Smooth muscle cell (in vitro differentiated cells): ENCODE measurements around the gene TP53AIP1. TPM values are rescaled to one million over a fixed set of nuclear protein-coding genes. Genes with fewer than 3 reads are reported as not detected.

Source experiments
- DNase-seq: peaks from one replicate; lab custom pipeline; 2025; ENCODE audit not compliant: unreplicated experiment; lab: John Stamatoyannopoulos, UW
- H2AFZ ChIP-seq: fragments of 200-600 bp; sonication (generic); 2 replicates; pipeline ENCODE4 v1.6.0; 2016; ENCODE audit warnings: antibody characterized with exemption, low read depth, mild to moderate bottlenecking
- H3F3A ChIP-seq: fragments of 200-600 bp; sonication (generic); 2 replicates; pipeline ENCODE4 v1.6.0; 2017; ENCODE audit warnings: antibody characterized with exemption, low read depth
- H3K27ac ChIP-seq: fragments of 200-600 bp; sonication (generic); 2 replicates; pipeline ENCODE4 v1.5.1; 2016; ENCODE audit warnings: low read depth, mild to moderate bottlenecking
- H3K27me3 ChIP-seq: fragments of 200-600 bp; sonication (generic); 2 replicates; pipeline ENCODE4 v1.6.1; 2016; ENCODE audit warnings: low read depth, mild to moderate bottlenecking
- H3K36me3 ChIP-seq: fragments of 200-600 bp; sonication (generic); 2 replicates; pipeline ENCODE4 v1.5.1; 2016; ENCODE audit warnings: low read depth
- H3K4me1 ChIP-seq: fragments of 200-600 bp; sonication (generic); 2 replicates; pipeline ENCODE4 v1.5.1; 2016; ENCODE audit warnings: low read depth
- H3K4me2 ChIP-seq: fragments of 200-600 bp; sonication (generic); 2 replicates; pipeline ENCODE4 v1.6.0; 2016; ENCODE audit warnings: mild to moderate bottlenecking
- H3K4me3 ChIP-seq: fragments of 200-600 bp; sonication (generic); 2 replicates; pipeline ENCODE4 v1.5.1; 2016; ENCODE audit warnings: mild to moderate bottlenecking
- H3K79me2 ChIP-seq: fragments of 200-600 bp; sonication (generic); 2 replicates; pipeline ENCODE4 v1.6.0; 2016; ENCODE audit warnings: low read depth, mild to moderate bottlenecking
- H3K9ac ChIP-seq: fragments of 200-600 bp; sonication (generic); 2 replicates; pipeline ENCODE4 v1.6.0; 2016; ENCODE audit warnings: low read depth
- H3K9me3 ChIP-seq: fragments of 200-600 bp; sonication (generic); replicated peaks from 2 replicates; pipeline ENCODE4 v1.5.1; 2016; ENCODE audit warnings: low read depth
- H4K20me1 ChIP-seq: fragments of 200-600 bp; sonication (generic); 2 replicates; pipeline ENCODE4 v1.6.0; 2016; ENCODE audit warnings: low read depth
- WGBS: methylation state at CpG from one replicate; pipeline ENCODE4 v1.1.7; 2016; ENCODE audit warnings: low lambda C conversion rate; 5-methylcytosine and 5-hydroxymethylcytosine counted together
- polyA plus RNA-seq: library from polyadenylated mRNA; unstranded; fragments of >200 nt; fragmentation: Nextera tagmentation; extraction: Ambion mirVana; gene quantifications from 2 replicates; pipeline ENCODE4 v1.2.1, GENCODE V29; 2016
- total RNA-seq: library from RNA; depleted of rRNA; stranded (reverse); fragments of >200 nt; gene quantifications from 2 replicates; pipeline ENCODE4 v1.2.3, GENCODE V29; 2014
- TF ChIP-seq, protein P1 (sequence below): fragments of 200-600 bp; sonication (generic); IDR thresholded peaks from 2 replicates; pipeline ENCODE4 v1.5.1; 2017; ENCODE audit warnings: borderline replicate concordance, mild to moderate bottlenecking, antibody characterized with exemption; ENCODE audit not compliant: insufficient read depth, poor library complexity, severe bottlenecking

Gene TP53AIP1
- total and polyA plus RNA-seq, 2 experiments from 2014 or later, result 0.38 to 0.81 TPM

DNA sequence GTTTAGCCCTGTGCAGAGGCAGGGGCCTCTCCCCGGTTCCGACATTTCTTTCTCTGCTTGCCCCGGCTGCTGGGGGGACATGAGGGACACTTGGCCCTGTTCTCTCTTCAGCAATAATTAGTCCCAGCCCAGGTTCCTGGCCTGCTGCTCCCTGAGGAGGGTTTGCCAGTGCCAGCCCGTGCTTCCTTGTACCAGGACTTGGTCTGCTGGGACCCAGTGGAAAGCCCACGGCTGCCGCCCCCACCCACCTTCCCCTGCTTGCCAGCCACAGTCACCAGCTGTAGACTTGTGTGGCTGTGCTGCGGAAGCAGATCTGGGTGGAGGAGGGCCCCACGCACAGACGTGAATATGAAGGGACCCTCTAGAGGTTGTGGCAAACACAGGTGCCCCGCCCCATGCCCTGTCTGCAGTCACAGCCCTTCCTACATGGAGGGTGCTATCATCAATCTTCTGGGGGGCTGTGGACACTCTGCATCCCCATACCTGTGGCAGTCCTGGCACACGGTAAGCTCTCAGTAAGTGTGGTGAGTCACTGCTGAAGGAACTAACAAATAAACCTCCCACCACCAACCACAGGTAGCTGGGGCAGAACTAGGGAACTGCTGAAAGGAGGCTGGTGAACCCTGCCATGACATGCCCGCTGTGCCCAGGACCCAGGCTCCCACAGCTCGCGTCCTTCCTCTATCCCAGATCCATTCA lies 949 bp downstream of the TP53AIP1 start:
- H3K4me2 ChIP-seq, result no peak overlapping the region
- no peak overlapping the region for H3K9ac ChIP-seq
- TF ChIP-seq, protein P1, sequence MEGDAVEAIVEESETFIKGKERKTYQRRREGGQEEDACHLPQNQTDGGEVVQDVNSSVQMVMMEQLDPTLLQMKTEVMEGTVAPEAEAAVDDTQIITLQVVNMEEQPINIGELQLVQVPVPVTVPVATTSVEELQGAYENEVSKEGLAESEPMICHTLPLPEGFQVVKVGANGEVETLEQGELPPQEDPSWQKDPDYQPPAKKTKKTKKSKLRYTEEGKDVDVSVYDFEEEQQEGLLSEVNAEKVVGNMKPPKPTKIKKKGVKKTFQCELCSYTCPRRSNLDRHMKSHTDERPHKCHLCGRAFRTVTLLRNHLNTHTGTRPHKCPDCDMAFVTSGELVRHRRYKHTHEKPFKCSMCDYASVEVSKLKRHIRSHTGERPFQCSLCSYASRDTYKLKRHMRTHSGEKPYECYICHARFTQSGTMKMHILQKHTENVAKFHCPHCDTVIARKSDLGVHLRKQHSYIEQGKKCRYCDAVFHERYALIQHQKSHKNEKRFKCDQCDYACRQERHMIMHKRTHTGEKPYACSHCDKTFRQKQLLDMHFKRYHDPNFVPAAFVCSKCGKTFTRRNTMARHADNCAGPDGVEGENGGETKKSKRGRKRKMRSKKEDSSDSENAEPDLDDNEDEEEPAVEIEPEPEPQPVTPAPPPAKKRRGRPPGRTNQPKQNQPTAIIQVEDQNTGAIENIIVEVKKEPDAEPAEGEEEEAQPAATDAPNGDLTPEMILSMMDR, result no peak
- H3F3A ChIP-seq, result no peaks in the 10 kb centered on the region
- no peak overlapping the region for H3K27ac ChIP-seq
- H3K4me1 ChIP-seq, result peaks cover 3% of the 10 kb centered on the region
- whole genome bisulfite sequencing, result 85% methylated on average over 14 of the region's 14 CpGs
- H3K79me2 ChIP-seq, result no peaks in the 10 kb centered on the region
- H3K27me3 ChIP-seq, result no peaks in the 10 kb centered on the region
- H3K36me3 ChIP-seq, result no peaks in the 10 kb centered on the region
- H2AFZ ChIP-seq, result no peak overlapping the region
- H3K4me3 ChIP-seq, result no peak overlapping the region
- no peaks in the 10 kb centered on the region for H3K9me3 ChIP-seq
- DNase-seq, result no peak
- H4K20me1 ChIP-seq, result no peaks in the 10 kb centered on the region

DNA sequence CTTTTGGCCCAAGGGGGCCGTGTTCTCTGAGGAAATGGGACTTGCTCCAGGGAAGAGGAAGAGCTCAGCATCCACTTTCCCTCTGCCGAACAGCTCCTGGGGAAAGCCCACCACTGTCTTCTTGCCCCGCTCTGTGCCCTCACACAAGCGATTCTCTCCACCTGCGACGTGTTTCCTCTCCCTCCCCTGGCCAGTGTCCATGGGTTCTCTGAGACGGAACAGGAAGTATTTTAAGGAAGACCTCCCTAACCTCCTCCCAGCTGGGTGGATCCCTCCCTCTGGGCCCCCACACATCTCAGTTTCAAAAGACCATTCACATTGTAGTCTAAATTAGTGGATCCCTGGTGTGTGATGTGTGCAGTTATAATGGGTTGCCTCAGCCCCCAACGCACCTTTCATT lies 1.6 kb downstream of the TP53AIP1 start:
- H3K79me2 ChIP-seq, result no peaks in the 10 kb centered on the region
- no peak overlapping the region for H2AFZ ChIP-seq
- no peak overlapping the region for H3K4me3 ChIP-seq
- 90% methylated on average over 8 of the region's 8 CpGs for WGBS
- H3K9me3 ChIP-seq, result no peaks in the 10 kb centered on the region
- no peak overlapping the region for H3K27ac ChIP-seq
- H3K4me2 ChIP-seq, result no peak overlapping the region
- TF ChIP-seq, protein P1, result no peak
- no peak for DNase-seq
- H3K4me1 ChIP-seq, result peaks cover 3% of the 10 kb centered on the region
- no peaks in the 10 kb centered on the region for H3K36me3 ChIP-seq
- H3K27me3 ChIP-seq, result no peaks in the 10 kb centered on the region
- no peak overlapping the region for H3K9ac ChIP-seq
- no peaks in the 10 kb centered on the region for H4K20me1 ChIP-seq
- no peaks in the 10 kb centered on the region for H3F3A ChIP-seq

DNA sequence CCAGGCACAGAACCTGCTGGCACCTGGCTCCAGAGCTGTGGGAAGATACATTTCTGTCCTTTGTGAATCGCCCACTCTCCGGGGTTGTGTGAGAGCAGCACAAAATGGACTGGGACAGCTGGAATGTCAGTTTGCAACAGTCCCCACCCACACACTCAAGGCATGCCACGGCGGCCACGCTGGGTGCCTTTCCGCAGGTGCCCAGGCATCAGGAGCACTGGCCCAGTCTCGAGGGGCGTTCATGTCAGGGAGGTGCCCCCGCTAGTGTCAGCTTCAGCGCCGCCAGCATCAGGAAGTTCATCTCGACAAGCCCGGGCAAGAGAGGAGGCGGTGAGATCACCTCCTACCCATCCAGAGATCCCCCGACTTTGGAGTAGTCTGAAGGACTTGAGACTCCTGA lies 2.1 kb downstream of the TP53AIP1 start:
- H3K4me1 ChIP-seq, result peaks cover 3% of the 10 kb centered on the region
- H3F3A ChIP-seq, result no peaks in the 10 kb centered on the region
- H4K20me1 ChIP-seq, result no peaks in the 10 kb centered on the region
- no peak overlapping the region for H3K4me2 ChIP-seq
- 88% methylated on average over 15 of the region's 15 CpGs for WGBS
- TF ChIP-seq, protein P1, result no peak
- no peak overlapping the region for H2AFZ ChIP-seq
- H3K4me3 ChIP-seq, result no peak overlapping the region
- H3K27me3 ChIP-seq, result no peaks in the 10 kb centered on the region
- no peak overlapping the region for H3K9ac ChIP-seq
- H3K9me3 ChIP-seq, result no peaks in the 10 kb centered on the region
- no peak overlapping the region for H3K27ac ChIP-seq
- no peak for DNase-seq
- no peaks in the 10 kb centered on the region for H3K79me2 ChIP-seq
- H3K36me3 ChIP-seq, result no peaks in the 10 kb centered on the region

DNA sequence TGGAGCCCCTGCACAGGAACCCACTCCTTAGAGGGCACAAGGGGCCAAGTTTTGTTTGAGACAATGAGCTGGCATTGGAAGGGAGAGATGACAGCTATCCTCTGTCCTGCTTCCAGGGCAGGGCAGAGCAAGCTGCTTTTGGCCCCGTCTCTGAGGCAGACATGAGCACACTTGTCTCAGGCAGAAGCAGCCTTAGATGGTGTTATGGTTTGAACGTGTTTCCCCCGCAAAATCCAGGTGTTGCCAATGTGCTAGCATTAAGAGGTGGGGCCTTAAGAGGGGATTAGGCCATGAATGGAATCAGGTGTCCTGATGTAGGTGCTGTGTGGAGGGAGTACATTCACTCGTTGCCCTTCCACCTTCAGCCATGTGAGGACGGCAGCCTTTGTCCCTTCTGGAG lies 2.5 kb downstream of the TP53AIP1 start:
- Histone ChIP-seq H3F3A (no peaks in the 10 kb centered on the region), H3K9me3 (no peaks in the 10 kb centered on the region), H4K20me1 (no peaks in the 10 kb centered on the region), H3K27ac (no peak overlapping the region), H3K27me3 (no peaks in the 10 kb centered on the region), H3K4me3 (no peak overlapping the region), H2AFZ (no peak overlapping the region), H3K9ac (no peak overlapping the region), H3K4me1 (peaks cover 3% of the 10 kb centered on the region), H3K36me3 (no peaks in the 10 kb centered on the region), H3K79me2 (no peaks in the 10 kb centered on the region), H3K4me2 (no peak overlapping the region)
- TF ChIP-seq, protein P1, result no peak
- WGBS, result 81% methylated on average over 5 of the region's 5 CpGs
- no peak for DNase-seq
